SK-N-SH treated with all-trans-retinoic acid at 6 μM for 48 hours (cell line): ENCODE results near the gene SLC4A4.

Experiments used
- ATAC-seq: fragments of 200-7000 bp; cut with Tn5 transposase; 3 replicates; pipeline ENCODE4 v1.9.1; 2020; ENCODE audit warnings: mild to moderate bottlenecking, moderate library complexity
- ARNTL ChIP-seq: fragments of 450-650 bp; formaldehyde crosslinking; IDR thresholded peaks from 2 replicates; pipeline ENCODE4 v1.5.0; 2020; ENCODE audit warnings: low read depth, mild to moderate bottlenecking, moderate library complexity, borderline replicate concordance
- BACH2 ChIP-seq: fragments of 250-450 bp; sonication (Bioruptor Pico); IDR thresholded peaks from 2 replicates; pipeline ENCODE4 v1.9.0; 2021; ENCODE audit warnings: mild to moderate bottlenecking, borderline replicate concordance
- CREB5 ChIP-seq: fragments of 250-450 bp; sonication (Bioruptor Pico); IDR thresholded peaks from 2 replicates; pipeline ENCODE4 v1.5.1; 2020; ENCODE audit warnings: low read depth, mild to moderate bottlenecking, moderate library complexity
- CSDC2 ChIP-seq: fragments of 250-450 bp; sonication (Bioruptor Pico); IDR thresholded peaks from 2 replicates; pipeline ENCODE4 v1.5.0; 2020; ENCODE audit warnings: mild to moderate bottlenecking, moderate library complexity
- CSRNP3 ChIP-seq: fragments of 250-450 bp; sonication (Bioruptor Pico); IDR thresholded peaks from 2 replicates; pipeline ENCODE4 v1.5.1; 2021; ENCODE audit warnings: mild to moderate bottlenecking, moderate library complexity
- ESRRG ChIP-seq: fragments of 250-450 bp; sonication (Bioruptor Pico); IDR thresholded peaks from 2 replicates; pipeline ENCODE4 v1.6.1; 2021; ENCODE audit warnings: mild to moderate bottlenecking
- GLIS3 ChIP-seq: fragments of 250-450 bp; sonication (Bioruptor Pico); IDR thresholded peaks from 2 replicates; pipeline ENCODE4 v1.5.0; 2020; ENCODE audit warnings: mild to moderate bottlenecking, moderate library complexity
- ISL1 ChIP-seq: fragments of 250-450 bp; sonication (Bioruptor Pico); IDR thresholded peaks from 2 replicates; pipeline ENCODE4 v2.1.2; 2022; ENCODE audit warnings: mild to moderate bottlenecking, moderate library complexity
- OSR1 ChIP-seq: fragments of 250-450 bp; sonication (Bioruptor Pico); IDR thresholded peaks from 2 replicates; pipeline ENCODE4 v1.8.0; 2022; ENCODE audit warnings: moderate library complexity, mild to moderate bottlenecking, inconsistent platforms
- PATZ1 ChIP-seq: fragments of 250-450 bp; sonication (Bioruptor Pico); IDR thresholded peaks from 2 replicates; pipeline ENCODE4 v1.8.0; 2020; ENCODE audit warnings: mild to moderate bottlenecking, moderate library complexity, borderline replicate concordance
- PPARA ChIP-seq: fragments of 250-450 bp; sonication (Bioruptor Pico); IDR thresholded peaks from 2 replicates; pipeline ENCODE4 v1.5.0; 2020; ENCODE audit warnings: mild to moderate bottlenecking, borderline replicate concordance
- SNAI2 ChIP-seq: fragments of 250-450 bp; sonication (Bioruptor Pico); IDR thresholded peaks from 2 replicates; pipeline ENCODE4 v1.5.0; 2020; ENCODE audit warnings: mild to moderate bottlenecking, moderate library complexity
- TOX ChIP-seq: fragments of 250-450 bp; sonication (Bioruptor Pico); IDR thresholded peaks from 2 replicates; pipeline ENCODE4 v1.8.0; 2021; ENCODE audit warnings: mild to moderate bottlenecking, moderate library complexity, borderline replicate concordance
- TSHZ2 ChIP-seq: fragments of 250-450 bp; sonication (Bioruptor Pico); IDR thresholded peaks from 2 replicates; pipeline ENCODE4 v1.5.0; 2020; ENCODE audit warnings: mild to moderate bottlenecking, moderate library complexity
- ZC3H10 ChIP-seq: fragments of 250-450 bp; sonication (Bioruptor Pico); IDR thresholded peaks from 2 replicates; pipeline ENCODE4 v1.5.1; 2021; ENCODE audit warnings: mild to moderate bottlenecking, moderate library complexity
- ZFP30 ChIP-seq: fragments of 450-650 bp; formaldehyde crosslinking; IDR thresholded peaks from 2 replicates; pipeline ENCODE4 v1.5.0; 2022; ENCODE audit warnings: mild to moderate bottlenecking, moderate library complexity
- ZNF565 ChIP-seq: fragments of 450-650 bp; formaldehyde crosslinking; conservative IDR thresholded peaks from 2 replicates; pipeline ENCODE4 v1.5.0; 2020; ENCODE audit warnings: low read depth, mild to moderate bottlenecking, moderate library complexity
- ZNF70 ChIP-seq: fragments of 450-650 bp; formaldehyde crosslinking; IDR thresholded peaks from 2 replicates; pipeline ENCODE4 v1.5.0; 2020; ENCODE audit warnings: mild to moderate bottlenecking, moderate library complexity
- ZNF8 ChIP-seq: fragments of 450-650 bp; formaldehyde crosslinking; IDR thresholded peaks from 2 replicates; pipeline ENCODE4 v1.5.0; 2020; ENCODE audit warnings: mild to moderate bottlenecking, moderate library complexity
- TF ChIP-seq, protein P1 (sequence below): fragments of 250-450 bp; sonication (Bioruptor Pico); IDR thresholded peaks from 2 replicates; pipeline ENCODE4 v1.8.0; 2021; ENCODE audit warnings: low read depth, mild to moderate bottlenecking, moderate library complexity, borderline replicate concordance

SLC4A4 gene

GRCh38 chr4:71446479-71447081 lies 107.8 kb downstream of the SLC4A4 start:
- no peak for TF ChIP-seq GLIS3 (CRISPR knock-in tag)
- TF ChIP-seq CREB5 (CRISPR knock-in tag): no peak
- TF ChIP-seq, protein P1, sequence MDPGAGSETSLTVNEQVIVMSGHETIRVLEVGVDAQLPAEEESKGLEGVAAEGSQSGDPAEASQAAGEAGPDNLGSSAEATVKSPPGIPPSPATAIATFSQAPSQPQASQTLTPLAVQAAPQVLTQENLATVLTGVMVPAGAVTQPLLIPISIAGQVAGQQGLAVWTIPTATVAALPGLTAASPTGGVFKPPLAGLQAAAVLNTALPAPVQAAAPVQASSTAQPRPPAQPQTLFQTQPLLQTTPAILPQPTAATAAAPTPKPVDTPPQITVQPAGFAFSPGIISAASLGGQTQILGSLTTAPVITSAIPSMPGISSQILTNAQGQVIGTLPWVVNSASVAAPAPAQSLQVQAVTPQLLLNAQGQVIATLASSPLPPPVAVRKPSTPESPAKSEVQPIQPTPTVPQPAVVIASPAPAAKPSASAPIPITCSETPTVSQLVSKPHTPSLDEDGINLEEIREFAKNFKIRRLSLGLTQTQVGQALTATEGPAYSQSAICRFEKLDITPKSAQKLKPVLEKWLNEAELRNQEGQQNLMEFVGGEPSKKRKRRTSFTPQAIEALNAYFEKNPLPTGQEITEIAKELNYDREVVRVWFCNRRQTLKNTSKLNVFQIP (CRISPR knock-in tag): no peak
- no peak for TF ChIP-seq ESRRG (CRISPR knock-in tag)
- no peak for TF ChIP-seq ZNF565 (CRISPR knock-in tag)
- TF ChIP-seq ZFP30 (CRISPR knock-in tag): no peak
- TF ChIP-seq ZNF8 (CRISPR knock-in tag): no peak
- no peak for TF ChIP-seq ARNTL (CRISPR knock-in tag)
- no peak for ATAC-seq

DNA sequence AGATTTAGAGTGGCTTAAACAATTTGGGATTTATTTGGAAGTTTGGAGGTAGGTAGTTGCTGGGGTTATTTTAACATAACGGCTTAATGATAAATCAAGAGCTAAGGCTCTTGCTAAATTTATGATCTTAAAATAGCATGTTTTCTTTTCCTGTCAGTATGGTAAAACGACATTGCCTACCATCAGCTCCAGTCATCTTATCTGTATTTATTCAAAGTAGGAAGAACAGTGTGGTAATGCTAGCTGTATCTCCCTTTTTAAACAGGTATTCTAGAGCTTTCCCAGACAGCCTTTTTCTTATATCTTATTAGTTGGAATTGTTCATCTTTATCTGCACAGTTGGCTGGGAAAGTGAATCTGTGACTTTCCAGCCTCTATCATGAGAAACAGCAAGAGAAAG lies 110.2 kb downstream of the SLC4A4 start:
- ATAC-seq: no peak
- TF ChIP-seq TOX (no peak), CREB5 (CRISPR knock-in tag) (no peak), TSHZ2 (CRISPR knock-in tag) (no peak), PATZ1 (CRISPR knock-in tag) (no peak), CSDC2 (no peak), ZNF8 (CRISPR knock-in tag) (no peak), BACH2 (CRISPR knock-in tag) (no peak)

DNA sequence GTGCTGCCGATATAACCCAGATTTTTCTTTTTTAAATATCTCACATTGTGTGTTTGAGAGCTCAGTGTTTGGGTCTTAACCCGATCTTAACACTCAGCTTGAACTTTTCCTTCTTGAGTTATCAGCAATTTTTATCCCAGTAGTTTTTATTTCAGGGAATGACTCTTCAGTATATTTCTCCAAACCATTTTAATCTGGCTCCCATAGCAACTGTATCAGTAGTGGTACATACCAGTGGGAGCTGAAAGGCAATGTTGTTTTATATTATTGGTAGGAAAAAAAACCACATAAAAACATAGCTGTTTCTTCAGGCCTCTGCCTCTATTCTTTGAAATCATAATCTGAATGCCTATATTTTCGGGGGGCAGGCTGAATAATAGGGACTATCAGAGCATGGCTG lies 111.1 kb downstream of the SLC4A4 start:
- TF ChIP-seq BACH2 (CRISPR knock-in tag) (no peak), SNAI2 (CRISPR knock-in tag) (no peak), CSRNP3 (no peak), PPARA (CRISPR knock-in tag) (no peak), TSHZ2 (CRISPR knock-in tag) (no peak), TOX (no peak), ARNTL (CRISPR knock-in tag) (no peak), ZNF70 (CRISPR knock-in tag) (no peak), ESRRG (CRISPR knock-in tag) (no peak), ZC3H10 (CRISPR knock-in tag) (no peak), ISL1 (CRISPR knock-in tag) (no peak), ZNF565 (CRISPR knock-in tag) (no peak), GLIS3 (CRISPR knock-in tag) (no peak), ZNF8 (CRISPR knock-in tag) (no peak), OSR1 (CRISPR knock-in tag) (no peak)
- TF ChIP-seq, protein P1 (CRISPR knock-in tag): no peak
- ATAC-seq: no peak
